Activated T-helper 1 cell treated with anti-CD3 and anti-CD28 coated beads, Interleukin-2, amount 50 U/mL, for 16 hours (primary cell): ENCODE data around the gene COX5A.
"Not testable (repeated sequence)": the region's sequence is repeated elsewhere in the genome, so short reads cannot be mapped to it uniquely, and the experiment has no call there.

Experiments used
- DNase-seq, 2 donors: peaks; one replicate each; pipeline ENCODE4 v3.0.0-alpha.2; 2020; ENCODE audit warnings: low read depth in 1 of 2, low spot score in 1 of 2

Gene COX5A

GRCh38 chr15:74955796-74956647, 18.1 kb upstream of the COX5A start:
- peak; percentile 32 to 44 for DNase-seq

- DNase-seq: no peak
Observed at GRCh38 chr15:74955017-74955416, 17.1 kb upstream of the COX5A start.

GRCh38 chr15:74954515-74954914, 16.6 kb upstream of the COX5A start:
- DNase-seq: no peak

GRCh38 chr15:74951006-74951405, 13.1 kb upstream of the COX5A start:
- DNase-seq: no peak

GRCh38 chr15:74950078-74950908, 12.4 kb upstream of the COX5A start:
- DNase-seq: peak; percentile 50 to 69

GRCh38 chr15:74937272-74937589, 642 bp downstream of the COX5A start:
- no peak for DNase-seq

- not testable (repeated sequence) for DNase-seq
Observed at GRCh38 chr15:74935193-74935592, 2.7 kb downstream of the COX5A start.

GRCh38 chr15:74933573-74933972, 4.3 kb downstream of the COX5A start:
- no peak for DNase-seq

- DNase-seq: no peak
Observed at GRCh38 chr15:74928771-74929198, 9.1 kb downstream of the COX5A start.

- DNase-seq: no peak
Observed at GRCh38 chr15:74924525-74924924, 13.3 kb downstream of the COX5A start.

- DNase-seq: no peak
Observed at GRCh38 chr15:74920456-74920855, 17.4 kb downstream of the COX5A start.

GRCh38 chr15:74917676-74918075, 20.2 kb downstream of the COX5A start:
- DNase-seq: no peak

GRCh38 chr15:74913799-74914198, 24.1 kb downstream of the COX5A start:
- not testable (repeated sequence) for DNase-seq

- no peak for DNase-seq
Observed at GRCh38 chr15:74913041-74913440, 24.8 kb downstream of the COX5A start.

GRCh38 chr15:74908635-74909034, 29.2 kb downstream of the COX5A start:
- no peak for DNase-seq

- DNase-seq: no peak
Observed at GRCh38 chr15:74907163-74907870, 30.6 kb downstream of the COX5A start.

- peak; percentile 46 to 61 for DNase-seq
Observed at GRCh38 chr15:74906450-74907162, 31.3 kb downstream of the COX5A start, which contains the start of gene FAM219B. Gene FAM219B (minus strand): TSS chr15:74906851. CDS start chr15:74906800, 51 bp downstream.

GRCh38 chr15:74906067-74906449, 31.8 kb downstream of the COX5A start:
- DNase-seq: no peak

- no peak for DNase-seq
Observed at GRCh38 chr15:74904190-74904805, 33.6 kb downstream of the COX5A start.

- no peak for DNase-seq
Observed at GRCh38 chr15:74903676-74904075, 34.2 kb downstream of the COX5A start.
